HCT116 (cell line): Measurements from ENCODE around the gene ROCK2. TPM values are rescaled to one million over a fixed set of nuclear protein-coding genes. Genes with fewer than 3 reads are reported as not detected.

ENCODE experiments used
- ATAC-seq: fragments of 200-7000 bp; cut with Tn5 transposase; 2 replicates; pipeline ENCODE4 v1.9.1; 2020; ENCODE audit warnings: mild to moderate bottlenecking, moderate library complexity
- BruUV-seq: library from RNA; stranded (reverse); fragments of 400-500 nt; replicated peaks from 2 replicates; lab custom pipeline; 2021; lab: Mats Ljungman, UMichigan
- CTCF ChIA-PET: fragments of 300-600 bp; sonication (Branson Sonifier 250); formaldehyde crosslinking; loops from one replicate; lab custom pipeline; 2021; ENCODE audit warnings: antibody characterized with exemption; lab: Charles Lee
- POLR2A ChIA-PET: fragments of 300-600, 350-600 bp; sonication (Branson Sonifier 250); formaldehyde crosslinking; loops from one replicate; lab custom pipeline; 2021; ENCODE audit warnings: antibody characterized with exemption; lab: Charles Lee
- RAD21 ChIA-PET, 2 experiments: fragments of 300-600 bp; sonication (Branson Sonifier 250); formaldehyde crosslinking; loops; one replicate each; lab custom pipeline; 2023; ENCODE audit warnings: low total read pairs in 2 of 2; ENCODE audit not compliant: uncharacterized antibody in 2 of 2, unreplicated experiment in 2 of 2, low non-redundant PET in 1 of 2; lab: Charles Lee
- DNase-seq: peaks from one replicate; pipeline ENCODE4 v3.0.0-alpha.2; 2010; ENCODE audit warnings: low read depth, low spot score
- H2AFZ ChIP-seq: fragments of 200-600 bp; shearing (Covaris generic), sonication (generic); 2 replicates; pipeline ENCODE4 v1.6.1; 2017; ENCODE audit warnings: low read depth, mixed run types, mixed read lengths, antibody characterized with exemption, low read length; ENCODE audit not compliant: poor library complexity, severe bottlenecking
- H3K27ac ChIP-seq: 2 replicates; pipeline ENCODE4 v1.5.1; 2012; ENCODE audit warnings: low read depth, low read length
- H3K27me3 ChIP-seq: fragments of 200-600 bp; sonication (generic); 2 replicates; pipeline ENCODE4 v1.6.1; 2016; ENCODE audit warnings: mixed run types, low read length, mixed read lengths; ENCODE audit not compliant: insufficient read depth
- H3K36me3 ChIP-seq, 2 experiments: fragments of 200-500 bp in 1 of 2; fragments of 200-600 bp in 1 of 2; sonication (Bioruptor generic) in 1 of 2; sonication (generic) in 1 of 2; 2 replicates each; pipeline versions ENCODE4 v1.5.1 to v1.6.1; 2014 to 2016; ENCODE audit warnings: low read length in 2 of 2, inconsistent platforms in 1 of 2, mixed read lengths in 1 of 2, mixed run types in 1 of 2; ENCODE audit not compliant: insufficient read depth in 2 of 2, control insufficient read depth in 1 of 2
- H3K4me1 ChIP-seq, 2 experiments: fragments of 200-600 bp in 1 of 2; sonication (generic) in 1 of 2; 2 replicates each; pipeline versions ENCODE4 v1.5.1 to v1.6.1; 2012 to 2017; ENCODE audit warnings: low read length in 2 of 2, inconsistent platforms in 1 of 2, mild to moderate bottlenecking in 1 of 2, mixed read lengths in 1 of 2, mixed run types in 1 of 2, moderate library complexity in 1 of 2; ENCODE audit not compliant: insufficient read depth in 2 of 2, control insufficient read depth in 1 of 2
- H3K4me2 ChIP-seq: fragments of 200-600 bp; sonication (generic); 2 replicates; pipeline ENCODE4 v1.6.1; 2017; ENCODE audit warnings: mixed run types, low read length, mixed read lengths
- H3K4me3 ChIP-seq, 2 experiments: fragments of 200-600 bp in 1 of 2; sonication (generic) in 1 of 2; replicated peaks in 1 of 2; 2 replicates each; pipeline ENCODE4 v1.5.1; 2011 to 2016; ENCODE audit warnings: low read length in 2 of 2, control low read depth in 1 of 2, low read depth in 1 of 2, mild to moderate bottlenecking in 1 of 2, mixed read lengths in 1 of 2, mixed run types in 1 of 2
- H3K79me2 ChIP-seq: fragments of 200-600 bp; sonication (generic); 2 replicates; pipeline ENCODE4 v1.6.1; 2017; ENCODE audit warnings: mild to moderate bottlenecking, mixed run types, low read length, moderate library complexity, mixed read lengths; ENCODE audit not compliant: insufficient read depth
- H3K9ac ChIP-seq: fragments of 200-600 bp; sonication (generic); 2 replicates; pipeline ENCODE4 v1.6.1; 2016; ENCODE audit warnings: low read length, mixed read lengths
- H3K9me2 ChIP-seq: fragments of 200-600 bp; sonication (generic), shearing (Covaris generic); 2 replicates; pipeline ENCODE4 v1.6.1; 2017; ENCODE audit warnings: mixed run types, mild to moderate bottlenecking, moderate library complexity; ENCODE audit not compliant: insufficient read depth
- H3K9me3 ChIP-seq, 2 experiments: fragments of 200-500 bp in 1 of 2; fragments of 200-600 bp in 1 of 2; sonication (Bioruptor generic) in 1 of 2; sonication (generic) in 1 of 2; 2 replicates each; pipeline ENCODE4 v1.6.1; 2014 to 2017; ENCODE audit warnings: low read length in 2 of 2, mixed read lengths in 2 of 2, inconsistent platforms in 1 of 2, low read depth in 1 of 2, mild to moderate bottlenecking in 1 of 2, mixed run types in 1 of 2, moderate library complexity in 1 of 2; ENCODE audit not compliant: control insufficient read depth in 1 of 2, insufficient read depth in 1 of 2
- H4K20me1 ChIP-seq: fragments of 200-600 bp; sonication (generic), shearing (Covaris generic); 2 replicates; pipeline ENCODE4 v1.6.1; 2017; ENCODE audit warnings: mixed run types, mild to moderate bottlenecking, moderate library complexity; ENCODE audit not compliant: insufficient read depth
- CBX3 ChIP-seq: IDR thresholded peaks from 2 replicates; pipeline ENCODE4 v1.6.1; 2012; ENCODE audit warnings: low read depth
- EGR1 ChIP-seq: IDR thresholded peaks from 2 replicates; pipeline ENCODE4 v1.6.1; 2012; ENCODE audit warnings: low read depth
- ELF1 ChIP-seq: IDR thresholded peaks from 2 replicates; pipeline ENCODE4 v1.6.1; 2012; ENCODE audit warnings: low read depth, borderline replicate concordance
- EZH2 ChIP-seq: fragments of 200-600 bp; sonication (generic); IDR thresholded peaks from 2 replicates; pipeline ENCODE4 v1.6.1; 2017; ENCODE audit warnings: antibody characterized with exemption, mixed run types
- EZH2phosphoT487 ChIP-seq: fragments of 200-600 bp; IDR thresholded peaks from 2 replicates; pipeline ENCODE4 v1.6.1; 2018; ENCODE audit warnings: antibody characterized with exemption, borderline replicate concordance
- FOSL1 ChIP-seq: IDR thresholded peaks from 2 replicates; pipeline ENCODE4 v1.6.1; 2012; ENCODE audit warnings: low read depth
- MAX ChIP-seq: IDR thresholded peaks from 2 replicates; pipeline ENCODE4 v1.6.1; 2012
- POLR2A ChIP-seq: IDR thresholded peaks from 2 replicates; pipeline ENCODE4 v1.7.0; 2011; ENCODE audit warnings: borderline replicate concordance; ENCODE audit not compliant: insufficient read depth, insufficient read length; ENCODE audit errors: extremely low read depth
- POLR2AphosphoS5 ChIP-seq: IDR thresholded peaks from 2 replicates; pipeline ENCODE4 v1.6.1; 2011; ENCODE audit warnings: mild to moderate bottlenecking, low read depth, low read length, moderate library complexity
- SIN3A ChIP-seq: IDR thresholded peaks from 2 replicates; pipeline ENCODE4 v1.6.1; 2012; ENCODE audit warnings: low read depth
- SP1 ChIP-seq: IDR thresholded peaks from 2 replicates; pipeline ENCODE4 v1.6.1; 2012; ENCODE audit warnings: low read depth
- TCF7L2 ChIP-seq: IDR thresholded peaks from 2 replicates; pipeline ENCODE4 v1.7.0; 2011; ENCODE audit warnings: borderline replicate concordance, inconsistent platforms; ENCODE audit not compliant: insufficient read depth, insufficient read length; ENCODE audit errors: extremely low read depth
- ZFX ChIP-seq: fragments of 450-650 bp; IDR thresholded peaks from 2 replicates; pipeline ENCODE4 v1.6.1; 2017
- ZNF274 ChIP-seq: fragments of 200-500 bp; sonication (Bioruptor generic); IDR thresholded peaks from 2 replicates; pipeline ENCODE4 v1.6.1; 2014; ENCODE audit warnings: mild to moderate bottlenecking, low read depth, low read length, inconsistent platforms
- intact Hi-C: fragments of 100-400 bp; cut with micrococcal nuclease; formaldehyde crosslinking; loops from 2 replicates; pipeline ENCODE4 v1.10.0; 2022
- total RNA-seq: library from RNA; stranded (reverse); gene quantifications from one replicate; pipeline ENCODE4 v1.2.1, GENCODE V29; 2021; ENCODE audit not compliant: unreplicated experiment
- TF ChIP-seq, protein P1 (sequence below): IDR thresholded peaks from 2 replicates; pipeline ENCODE4 v1.6.1; 2011; ENCODE audit warnings: mild to moderate bottlenecking, low read length, moderate library complexity; ENCODE audit not compliant: insufficient replicate concordance; ENCODE audit errors: extremely low read depth
- TF ChIP-seq, protein P2 (sequence below): IDR thresholded peaks from 2 replicates; pipeline ENCODE4 v1.6.1; 2012; ENCODE audit warnings: low read depth

ROCK2 gene
- total RNA-seq, 1 experiment from 2014 or later = 48.0 TPM

DNA sequence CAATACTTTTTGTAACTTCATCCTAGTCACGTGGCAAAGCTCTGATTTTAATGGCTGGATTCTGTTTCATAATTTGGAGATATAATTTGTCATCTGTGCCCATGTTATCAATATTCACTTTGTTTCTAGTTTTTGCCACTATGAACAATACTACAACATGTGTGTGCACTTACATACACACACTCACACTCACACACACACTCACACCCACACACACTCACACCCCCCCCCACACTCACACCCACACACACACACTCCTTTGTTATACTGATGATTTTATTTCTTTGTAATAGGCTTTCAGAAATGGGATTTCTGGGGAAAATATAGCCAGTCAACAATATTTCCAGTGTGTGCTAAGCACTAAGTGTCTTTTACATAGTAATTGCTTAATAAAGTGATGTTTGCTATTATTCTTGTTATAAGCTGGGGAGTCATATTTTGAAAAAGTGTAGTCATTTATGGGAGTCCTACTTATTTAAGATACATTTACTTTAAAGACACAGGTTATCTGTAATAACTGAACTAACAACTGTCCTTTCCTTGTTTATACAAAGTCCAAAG, 22.8 kb upstream of the ROCK2 start:
- H3K27me3 ChIP-seq = no peaks in the 10 kb centered on the region
- no peaks in the 10 kb centered on the region for H3K79me2 ChIP-seq
- H3K9me3 ChIP-seq = no peaks in the 10 kb centered on the region
- ChIA-PET RAD21 (no interaction called here), CTCF (interaction anchor here (1.0 kb wide), 1 partner anchor 217 kb away, joined by 3 read pairs; no protein-coding TSS in a partner anchor), POLR2A (no interaction called here)
- H3K4me3 ChIP-seq = no peak overlapping the region
- intact Hi-C loops = no loop called here
- no peaks in the 10 kb centered on the region for H4K20me1 ChIP-seq
- DNase-seq (no peak), ATAC-seq (no peak)
- no peak overlapping the region for H3K27ac ChIP-seq
- H3K9me2 ChIP-seq = no peaks in the 10 kb centered on the region
- no peak overlapping the region for H3K4me2 ChIP-seq
- TF ChIP-seq CBX3 = no peak
- H2AFZ ChIP-seq = no peak overlapping the region
- H3K4me1 ChIP-seq = peaks cover 0 to 5% of the 10 kb centered on the region in 2 experiments; a peak in 1 of 4 replicates
- H3K9ac ChIP-seq = no peak overlapping the region
- H3K36me3 ChIP-seq = no peaks in the 10 kb centered on the region
- no TSS peak for BruUV-seq

- intact Hi-C loops = no loop called here
- no peaks in the 10 kb centered on the region for H3K36me3 ChIP-seq
- H3K79me2 ChIP-seq = no peaks in the 10 kb centered on the region
- BruUV-seq = no TSS peak
- H2AFZ ChIP-seq = no peak overlapping the region
- ATAC-seq (no peak), DNase-seq (no peak)
- no peak overlapping the region for H3K4me3 ChIP-seq
- H4K20me1 ChIP-seq = no peaks in the 10 kb centered on the region
- no peaks in the 10 kb centered on the region for H3K9me2 ChIP-seq
- H3K27me3 ChIP-seq = no peaks in the 10 kb centered on the region
- ChIA-PET POLR2A (no interaction called here), CTCF (no interaction called here), RAD21 (no interaction called here)
- H3K4me2 ChIP-seq = no peak overlapping the region
- peaks cover 0 to 5% of the 10 kb centered on the region in 2 experiments; a peak in 1 of 4 replicates for H3K4me1 ChIP-seq
- H3K9me3 ChIP-seq = no peaks in the 10 kb centered on the region
- H3K27ac ChIP-seq = no peak overlapping the region
- H3K9ac ChIP-seq = no peak overlapping the region
- TF ChIP-seq MAX (no peak), ZNF274 (no peak), SP1 (no peak), TCF7L2 (no peak), CBX3 (no peak), ELF1 (no peak), POLR2AphosphoS5 (no peak), EGR1 (no peak), EZH2 (no peak), ZFX (no peak), POLR2A (no peak), SIN3A (no peak), FOSL1 (no peak), EZH2phosphoT487 (no peak)
- TF ChIP-seq, protein P1, sequence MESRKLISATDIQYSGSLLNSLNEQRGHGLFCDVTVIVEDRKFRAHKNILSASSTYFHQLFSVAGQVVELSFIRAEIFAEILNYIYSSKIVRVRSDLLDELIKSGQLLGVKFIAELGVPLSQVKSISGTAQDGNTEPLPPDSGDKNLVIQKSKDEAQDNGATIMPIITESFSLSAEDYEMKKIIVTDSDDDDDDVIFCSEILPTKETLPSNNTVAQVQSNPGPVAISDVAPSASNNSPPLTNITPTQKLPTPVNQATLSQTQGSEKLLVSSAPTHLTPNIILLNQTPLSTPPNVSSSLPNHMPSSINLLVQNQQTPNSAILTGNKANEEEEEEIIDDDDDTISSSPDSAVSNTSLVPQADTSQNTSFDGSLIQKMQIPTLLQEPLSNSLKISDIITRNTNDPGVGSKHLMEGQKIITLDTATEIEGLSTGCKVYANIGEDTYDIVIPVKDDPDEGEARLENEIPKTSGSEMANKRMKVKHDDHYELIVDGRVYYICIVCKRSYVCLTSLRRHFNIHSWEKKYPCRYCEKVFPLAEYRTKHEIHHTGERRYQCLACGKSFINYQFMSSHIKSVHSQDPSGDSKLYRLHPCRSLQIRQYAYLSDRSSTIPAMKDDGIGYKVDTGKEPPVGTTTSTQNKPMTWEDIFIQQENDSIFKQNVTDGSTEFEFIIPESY = no peak
- TF ChIP-seq, protein P2, sequence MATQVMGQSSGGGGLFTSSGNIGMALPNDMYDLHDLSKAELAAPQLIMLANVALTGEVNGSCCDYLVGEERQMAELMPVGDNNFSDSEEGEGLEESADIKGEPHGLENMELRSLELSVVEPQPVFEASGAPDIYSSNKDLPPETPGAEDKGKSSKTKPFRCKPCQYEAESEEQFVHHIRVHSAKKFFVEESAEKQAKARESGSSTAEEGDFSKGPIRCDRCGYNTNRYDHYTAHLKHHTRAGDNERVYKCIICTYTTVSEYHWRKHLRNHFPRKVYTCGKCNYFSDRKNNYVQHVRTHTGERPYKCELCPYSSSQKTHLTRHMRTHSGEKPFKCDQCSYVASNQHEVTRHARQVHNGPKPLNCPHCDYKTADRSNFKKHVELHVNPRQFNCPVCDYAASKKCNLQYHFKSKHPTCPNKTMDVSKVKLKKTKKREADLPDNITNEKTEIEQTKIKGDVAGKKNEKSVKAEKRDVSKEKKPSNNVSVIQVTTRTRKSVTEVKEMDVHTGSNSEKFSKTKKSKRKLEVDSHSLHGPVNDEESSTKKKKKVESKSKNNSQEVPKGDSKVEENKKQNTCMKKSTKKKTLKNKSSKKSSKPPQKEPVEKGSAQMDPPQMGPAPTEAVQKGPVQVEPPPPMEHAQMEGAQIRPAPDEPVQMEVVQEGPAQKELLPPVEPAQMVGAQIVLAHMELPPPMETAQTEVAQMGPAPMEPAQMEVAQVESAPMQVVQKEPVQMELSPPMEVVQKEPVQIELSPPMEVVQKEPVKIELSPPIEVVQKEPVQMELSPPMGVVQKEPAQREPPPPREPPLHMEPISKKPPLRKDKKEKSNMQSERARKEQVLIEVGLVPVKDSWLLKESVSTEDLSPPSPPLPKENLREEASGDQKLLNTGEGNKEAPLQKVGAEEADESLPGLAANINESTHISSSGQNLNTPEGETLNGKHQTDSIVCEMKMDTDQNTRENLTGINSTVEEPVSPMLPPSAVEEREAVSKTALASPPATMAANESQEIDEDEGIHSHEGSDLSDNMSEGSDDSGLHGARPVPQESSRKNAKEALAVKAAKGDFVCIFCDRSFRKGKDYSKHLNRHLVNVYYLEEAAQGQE = no peak
Measured at GRCh38 chr2:11366326-11366741, 21.9 kb upstream of the ROCK2 start.
